Activated CD8-positive, alpha-beta memory T cell treated with anti-CD3 and anti-CD28 coated beads, Interleukin-2, amount 50 U/mL, for 24 hours (primary cell): ENCODE data around the gene SLC22A12.

Experiments
- DNase-seq: peaks from one replicate; pipeline ENCODE4 v3.0.0-alpha.2; 2020; ENCODE audit errors: extremely low read depth

SLC22A12 gene

GRCh38 chr11:64624883-64625481, 34.0 kb downstream of the SLC22A12 start:
- DNase-seq = no peak

GRCh38 chr11:64626637-64627036, 35.6 kb downstream of the SLC22A12 start:
- DNase-seq = no peak

DNA sequence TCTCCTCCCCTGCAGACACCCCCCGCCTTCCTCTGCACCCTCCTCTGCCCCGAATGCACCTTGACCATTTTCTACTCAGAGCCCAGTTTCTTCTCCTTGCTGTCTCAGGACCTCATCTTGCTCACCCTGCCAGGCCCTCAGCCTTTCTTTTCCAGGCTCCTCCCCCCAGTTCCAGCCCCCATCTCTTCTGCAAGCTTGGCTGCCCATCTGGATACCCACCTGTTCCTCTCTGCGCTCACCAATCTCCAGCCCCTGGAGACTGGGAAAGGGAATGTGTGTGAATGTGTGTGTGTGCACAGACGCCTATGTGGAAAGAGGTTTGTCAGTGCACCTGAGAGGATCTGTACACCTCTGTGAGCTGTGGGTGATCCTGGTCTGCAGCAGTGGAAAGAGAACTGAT, 36.4 kb downstream of the SLC22A12 start:
- no peak for DNase-seq

- DNase-seq = no peak
These were observed 37.6 kb downstream of the SLC22A12 start for GRCh38 chr11:64628596-64628995.

DNA sequence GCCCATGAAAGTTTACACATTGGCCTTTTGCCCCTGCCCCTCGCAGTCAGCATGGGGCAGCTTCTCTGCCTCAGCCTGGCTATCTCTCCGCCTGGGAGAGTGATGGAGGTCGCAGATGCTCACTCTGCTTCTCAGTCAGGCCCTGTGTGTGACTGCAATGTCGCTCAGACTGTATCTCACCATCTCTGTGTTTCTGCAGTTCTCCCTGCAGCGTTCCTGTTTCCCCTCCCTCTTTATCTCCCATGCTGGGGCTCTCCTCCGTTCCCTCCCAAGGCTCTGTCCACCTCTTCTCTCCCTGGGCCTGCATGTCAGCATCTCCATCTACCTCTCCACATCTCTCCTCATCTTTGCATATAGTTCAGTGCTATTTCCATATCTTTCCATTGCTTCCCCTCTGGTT, 38.1 kb downstream of the SLC22A12 start:
- no peak for DNase-seq

- DNase-seq = no peak
These were observed 39.0 kb downstream of the SLC22A12 start for GRCh38 chr11:64629796-64630562.

DNA sequence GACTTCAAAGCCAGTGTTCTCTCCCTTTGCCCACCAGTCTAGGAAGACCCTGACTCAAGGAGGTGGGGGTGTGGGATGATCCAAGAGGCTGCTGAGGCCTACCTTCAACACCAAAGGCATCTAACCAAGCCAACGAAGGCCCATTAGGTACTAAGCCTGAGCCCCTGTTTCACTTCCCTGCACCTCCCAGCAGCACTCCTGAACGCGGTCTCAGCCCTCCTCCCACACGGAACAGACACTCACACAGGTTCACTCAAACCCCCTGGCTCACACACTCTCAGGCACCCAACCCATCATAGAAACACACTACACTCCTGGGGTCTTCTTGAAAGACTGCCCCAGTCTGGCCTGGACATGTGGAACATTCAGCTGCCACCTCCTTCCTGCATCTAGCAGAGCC, 40.7 kb downstream of the SLC22A12 start:
- DNase-seq = no peak

- no peak for DNase-seq
These were observed 41.2 kb downstream of the SLC22A12 start for GRCh38 chr11:64632237-64632636.

DNA sequence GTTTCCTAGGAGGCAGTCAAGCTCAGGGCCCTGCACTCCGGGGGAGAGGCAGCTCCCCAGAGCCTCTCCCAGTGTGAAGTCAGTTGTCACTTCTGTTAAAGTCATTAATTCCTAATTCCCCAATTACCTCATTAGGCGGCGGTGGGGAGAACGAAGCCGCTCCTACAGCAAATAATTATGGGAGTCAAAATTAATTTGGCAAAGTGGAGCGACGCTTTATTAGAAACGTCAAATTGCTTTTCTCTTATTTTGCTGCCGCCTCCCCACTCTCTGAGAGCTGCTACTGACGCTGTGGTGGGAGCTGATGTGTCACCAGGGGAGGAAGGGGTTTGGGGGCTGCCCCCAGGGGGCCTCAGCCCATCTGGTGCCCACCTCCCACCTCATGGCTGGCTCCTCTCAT, 41.6 kb downstream of the SLC22A12 start:
- no peak for DNase-seq

DNA sequence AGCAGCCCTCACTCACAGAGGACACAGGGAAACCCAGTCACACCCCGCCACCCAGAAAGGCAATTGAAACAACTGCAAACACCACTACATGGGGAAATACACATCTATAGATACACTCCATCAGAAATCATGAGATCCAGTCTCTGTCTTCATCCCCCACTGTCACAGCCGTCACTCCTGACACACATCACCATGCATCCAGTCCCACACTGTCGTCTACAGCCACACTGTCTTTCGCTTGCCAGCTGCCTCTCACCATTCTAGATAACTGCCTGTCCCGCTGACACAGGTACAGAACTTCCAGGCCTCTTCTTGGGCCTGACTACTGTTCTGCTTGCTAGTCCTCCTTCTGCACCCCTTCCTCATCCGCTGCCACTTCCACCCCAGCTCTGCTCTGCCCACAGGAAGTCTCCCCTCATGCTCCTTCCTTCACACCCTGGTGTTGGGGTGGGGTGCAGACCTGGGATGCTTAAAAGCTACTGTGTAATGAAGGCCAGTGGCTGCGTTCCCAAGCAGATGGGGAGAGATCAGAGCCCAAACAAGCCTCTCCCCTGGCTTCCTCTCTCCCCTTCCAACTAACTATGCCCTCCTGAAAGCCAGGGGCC, 42.6 kb downstream of the SLC22A12 start:
- no peak for DNase-seq

DNA sequence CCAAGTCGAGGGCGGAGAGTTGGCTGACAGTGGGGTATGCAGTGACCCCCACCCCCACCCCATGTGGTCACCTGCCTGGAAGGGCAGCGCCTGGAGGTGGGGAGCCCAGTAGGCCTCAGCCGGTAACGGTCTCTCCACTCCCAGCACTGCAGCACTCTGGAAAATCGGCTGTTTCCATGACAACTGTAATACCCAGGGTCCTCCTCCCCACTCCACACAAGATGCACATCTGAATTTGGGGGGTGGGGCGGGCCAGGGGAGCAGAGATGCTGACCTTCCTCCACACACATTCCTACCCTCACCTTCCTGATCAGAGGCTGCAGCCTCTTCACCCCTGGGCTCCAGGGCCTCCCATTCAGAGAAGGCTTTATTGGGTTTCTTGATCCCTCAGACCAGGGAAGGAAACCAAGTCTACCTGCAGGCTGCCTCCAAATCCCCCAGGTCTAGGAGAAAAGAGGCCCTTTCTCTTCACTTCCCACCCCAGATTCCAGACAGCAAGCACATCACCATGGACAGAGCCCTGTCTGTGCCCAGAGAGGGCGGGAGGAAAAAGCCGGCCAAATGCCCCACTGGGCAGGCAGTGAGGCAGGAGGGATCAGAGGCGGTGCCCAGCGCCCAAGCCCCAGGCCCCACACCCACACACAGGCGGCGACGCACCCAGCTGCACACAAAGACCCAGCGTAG, 46.5 kb downstream of the SLC22A12 start:
- DNase-seq = no peak

GRCh38 chr11:64638018-64638665, 47.1 kb downstream of the SLC22A12 start:
- no peak for DNase-seq

DNA sequence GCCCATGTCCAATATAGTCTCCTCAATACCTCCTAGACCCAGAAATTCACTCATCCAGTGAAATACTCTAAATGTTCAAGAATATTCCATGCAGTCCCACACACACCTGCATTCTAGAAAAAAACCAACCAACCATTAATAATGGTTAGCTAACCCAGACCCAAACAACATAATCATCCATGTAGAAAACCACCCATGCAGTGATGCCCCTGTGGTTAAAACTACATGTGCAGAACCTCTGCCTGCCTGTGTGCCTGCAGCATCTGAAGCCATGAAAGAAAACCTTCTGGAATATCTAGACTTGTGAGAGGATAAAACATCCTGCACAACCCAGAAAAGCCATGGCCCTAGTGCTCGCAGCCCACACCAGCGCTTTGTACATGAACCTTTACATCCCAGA, 47.8 kb downstream of the SLC22A12 start:
- DNase-seq = no peak

DNA sequence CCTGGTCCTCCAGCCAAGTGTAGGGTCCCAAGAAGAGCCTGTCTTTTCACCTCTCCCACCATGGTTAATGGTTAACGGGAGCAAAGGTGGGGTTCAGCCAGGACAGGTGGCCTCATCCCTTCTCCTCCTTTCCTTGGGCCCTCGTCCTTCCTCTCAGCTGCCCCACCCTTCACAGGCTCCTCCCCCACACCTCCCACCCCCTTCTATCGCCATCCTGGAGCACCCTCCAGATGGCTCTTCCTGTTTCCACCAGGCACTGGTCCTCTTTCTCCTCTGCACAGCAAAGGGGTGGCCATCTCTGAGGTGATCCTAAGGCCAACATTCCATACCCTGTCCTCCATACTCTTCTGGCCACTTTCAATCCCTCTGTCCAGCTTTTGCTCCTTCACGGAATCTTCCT, 48.9 kb downstream of the SLC22A12 start:
- no peak for DNase-seq

- DNase-seq = no peak
These were observed 50.8 kb downstream of the SLC22A12 start for GRCh38 chr11:64641596-64642417.

- DNase-seq = no peak
These were observed 51.4 kb downstream of the SLC22A12 start for GRCh38 chr11:64642418-64642735.

GRCh38 chr11:64642871-64643255, 51.8 kb downstream of the SLC22A12 start:
- no peak for DNase-seq

DNA sequence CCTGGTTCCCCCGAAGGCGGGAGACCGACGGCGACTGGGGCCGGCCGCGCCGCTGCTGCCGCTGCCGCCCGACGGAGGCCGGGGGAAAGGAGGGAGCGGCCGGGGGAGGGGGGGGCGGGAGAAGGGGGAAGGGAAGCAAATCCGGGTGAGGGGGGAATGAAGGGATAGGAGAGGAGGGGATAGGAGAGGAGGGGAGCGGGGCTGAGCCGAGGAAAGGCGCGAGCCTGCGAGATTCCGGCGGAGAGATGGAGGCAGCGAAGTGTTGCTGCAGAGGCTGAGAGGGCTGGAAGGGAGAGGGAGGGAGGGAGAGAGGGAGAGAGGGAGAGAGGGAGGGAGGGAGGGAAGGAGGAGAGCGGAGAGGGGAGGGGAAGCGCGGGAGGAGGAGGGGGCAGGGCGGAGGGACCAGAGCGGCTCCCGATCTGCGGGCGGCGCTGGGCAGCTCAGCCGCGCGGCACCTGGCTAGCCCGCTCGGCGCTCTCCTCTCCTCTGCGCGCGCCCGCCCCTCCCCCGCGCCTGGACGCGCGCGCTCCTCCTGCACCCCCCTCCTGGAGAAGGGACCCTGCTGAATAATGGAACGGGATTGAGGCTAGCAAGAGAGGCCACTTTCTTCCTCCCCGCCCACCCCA, 52.3 kb downstream of the SLC22A12 start:
- DNase-seq = no peak

- DNase-seq = no peak
These were observed 53.1 kb downstream of the SLC22A12 start for GRCh38 chr11:64643920-64644646.

DNA sequence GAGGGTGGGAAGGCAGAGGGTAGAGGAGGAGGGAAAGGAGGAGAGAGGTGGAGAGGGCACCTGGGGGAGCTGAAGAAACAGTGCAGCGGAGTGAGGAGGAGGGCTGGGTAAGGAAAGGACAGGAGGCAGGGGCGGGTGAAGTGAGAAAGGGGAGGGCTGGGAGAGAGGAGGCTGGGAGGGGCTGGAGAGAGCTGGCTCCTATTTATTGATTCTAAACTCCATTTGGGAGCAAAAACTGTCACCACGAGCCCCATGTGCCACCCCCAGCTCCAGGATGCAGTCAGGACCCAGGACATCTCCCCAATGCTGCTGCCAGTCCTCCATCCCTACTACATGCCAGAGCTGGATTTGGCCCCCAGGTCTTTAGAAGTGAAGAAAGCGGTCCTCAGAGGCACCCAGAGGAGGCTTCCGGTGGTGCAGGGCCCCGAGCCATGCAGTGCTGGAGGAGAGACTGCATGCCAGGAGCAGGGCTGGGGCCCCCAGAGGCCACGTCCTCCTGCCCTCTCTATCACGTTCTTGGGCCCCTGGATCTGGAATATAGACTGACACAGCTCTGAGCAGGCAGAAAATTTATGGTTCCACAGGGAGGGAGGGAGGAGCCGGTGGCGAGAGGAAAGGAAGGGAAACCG, 53.7 kb downstream of the SLC22A12 start:
- no peak for DNase-seq
